Measurements from ENCODE around the gene BMERB1.
"Not testable (repeated sequence)": the region's sequence is repeated elsewhere in the genome, so short reads cannot be mapped to it uniquely, and the experiment has no call there.

BMERB1 gene

DNA sequence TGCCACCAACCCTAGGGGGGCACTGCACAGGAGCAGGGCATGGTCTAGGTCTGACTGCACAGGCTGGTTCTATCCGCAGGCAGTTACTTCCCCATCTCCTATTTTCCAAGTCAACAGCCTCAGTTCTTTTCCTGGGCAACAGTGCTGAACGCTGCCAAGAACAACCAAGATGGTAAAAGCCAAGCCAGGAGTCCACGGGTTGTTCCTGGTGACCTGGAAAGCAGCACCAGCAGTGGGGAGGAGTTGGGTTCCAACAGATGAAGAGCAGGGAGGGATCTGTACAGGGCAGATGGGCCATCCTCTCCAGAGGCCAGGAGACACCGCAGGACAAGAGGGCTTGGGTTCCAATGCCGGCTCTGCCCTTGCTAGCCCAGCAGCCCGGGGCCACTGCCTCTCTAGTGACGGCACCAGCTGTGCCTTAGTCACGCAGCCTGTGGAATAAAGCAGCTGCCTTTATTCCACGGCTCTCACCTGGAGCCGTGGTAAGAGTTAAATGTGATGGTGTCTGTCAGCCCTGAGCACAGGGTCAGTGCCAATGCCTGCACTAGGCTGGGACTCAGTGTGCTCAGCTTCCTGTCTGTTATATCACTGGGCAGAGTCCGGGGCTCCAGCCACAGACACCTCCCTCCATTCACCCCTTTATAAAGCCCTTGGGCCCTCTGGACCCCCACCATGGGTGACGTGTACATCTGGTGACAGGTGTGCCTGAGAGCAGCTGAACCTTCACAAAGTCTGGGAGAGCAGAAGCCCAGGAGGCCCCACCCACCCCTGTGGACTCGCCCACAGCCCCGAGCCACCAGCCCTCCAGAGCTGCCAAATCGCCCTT lies 163.6 kb downstream of the BMERB1 start:
- no peak for DNase-seq

DNA sequence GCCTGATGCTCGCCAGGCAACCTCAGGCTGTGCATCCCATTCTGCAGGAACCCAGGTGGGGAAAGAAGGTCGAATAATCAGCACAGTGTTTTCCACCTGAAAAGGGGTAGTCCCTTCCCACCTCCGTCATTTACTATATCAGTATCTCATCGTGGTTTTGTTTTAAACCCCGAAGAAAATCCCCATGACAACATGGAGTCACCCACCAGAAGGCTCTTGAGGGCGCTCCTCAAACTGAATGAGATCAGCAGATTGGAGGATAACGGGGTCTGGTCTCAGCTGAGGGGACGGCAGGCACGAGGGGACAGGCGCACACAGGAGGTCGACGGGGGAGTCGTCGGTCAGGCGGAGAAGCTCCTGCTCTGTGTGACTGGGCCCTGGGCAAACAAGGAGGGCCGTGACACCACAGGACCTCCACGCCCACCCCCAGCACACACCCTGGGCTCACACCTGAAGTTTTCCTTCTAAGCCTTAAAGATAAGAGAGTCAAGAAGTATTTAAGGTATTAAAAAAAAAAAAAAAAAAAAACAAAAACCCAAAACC lies 164.3 kb downstream of the BMERB1 start:
- DNase-seq: no peak

DNA sequence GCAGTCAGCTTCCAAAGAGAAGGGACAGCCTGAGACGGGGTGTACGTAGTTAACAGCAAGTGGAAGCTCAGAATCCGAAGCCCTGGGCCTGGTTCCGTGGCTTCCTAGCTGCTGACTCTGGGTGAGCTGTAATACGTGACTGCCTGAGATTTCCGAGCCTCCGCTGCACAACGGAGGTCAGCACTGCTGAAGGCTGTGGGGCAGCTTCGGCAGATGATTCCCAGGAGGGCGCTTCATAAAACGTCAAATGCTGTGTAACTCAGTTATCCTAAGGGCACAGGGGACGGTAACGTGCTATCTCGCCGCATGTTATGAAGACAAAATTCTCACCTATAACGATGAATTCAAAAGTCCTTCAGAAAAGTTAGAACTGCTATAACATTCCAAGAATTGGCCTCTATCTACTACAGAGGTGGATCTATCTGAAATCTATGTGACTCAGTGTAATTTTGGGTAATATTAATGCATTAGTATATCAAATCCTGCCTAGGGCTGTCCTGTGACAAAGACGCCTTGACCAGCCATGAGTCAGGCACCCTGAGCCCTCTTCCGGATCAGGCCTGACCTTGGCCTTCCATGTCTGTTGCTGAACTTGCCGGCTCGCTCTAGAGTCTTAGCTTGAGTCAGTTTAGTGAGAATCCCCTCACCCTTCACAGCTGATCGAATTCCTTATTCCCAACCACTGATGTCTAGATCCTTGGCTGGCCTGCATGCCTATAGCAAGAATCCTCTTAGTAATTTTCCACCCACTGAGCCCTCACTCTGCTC lies 165.1 kb downstream of the BMERB1 start:
- DNase-seq: no peak

DNA sequence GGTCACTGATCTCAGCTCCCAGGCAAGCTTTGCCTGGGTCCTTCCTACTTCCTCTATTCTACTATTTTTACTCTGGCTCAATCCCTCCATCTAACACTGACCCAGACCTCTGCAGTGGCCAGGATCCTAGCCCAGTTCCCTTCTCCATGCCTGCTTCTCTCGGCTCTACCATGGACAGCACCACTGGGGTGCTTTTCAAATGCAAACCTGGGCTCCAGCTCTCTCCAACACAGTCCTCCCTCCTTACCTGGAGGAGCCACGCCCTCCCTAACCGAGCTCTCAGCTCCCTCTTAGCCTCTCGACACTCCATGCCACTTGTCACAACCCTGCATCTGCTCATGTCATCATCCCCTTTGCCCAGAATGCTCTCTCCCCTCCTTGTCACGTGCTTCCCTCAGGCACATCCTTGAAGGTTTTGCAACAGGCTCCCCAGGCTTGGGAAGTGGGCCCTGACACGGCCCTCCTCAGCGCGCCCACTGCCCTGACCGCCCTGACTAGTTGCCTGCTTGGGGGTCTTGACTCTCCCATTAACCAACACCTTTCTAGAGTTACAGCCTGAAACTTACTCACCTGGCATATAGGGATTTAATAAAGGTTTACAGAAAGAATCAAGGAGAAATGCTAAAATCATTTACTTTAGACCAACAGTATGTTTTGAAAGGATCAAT lies 167.0 kb downstream of the BMERB1 start:
- DNase-seq: no peak

DNA sequence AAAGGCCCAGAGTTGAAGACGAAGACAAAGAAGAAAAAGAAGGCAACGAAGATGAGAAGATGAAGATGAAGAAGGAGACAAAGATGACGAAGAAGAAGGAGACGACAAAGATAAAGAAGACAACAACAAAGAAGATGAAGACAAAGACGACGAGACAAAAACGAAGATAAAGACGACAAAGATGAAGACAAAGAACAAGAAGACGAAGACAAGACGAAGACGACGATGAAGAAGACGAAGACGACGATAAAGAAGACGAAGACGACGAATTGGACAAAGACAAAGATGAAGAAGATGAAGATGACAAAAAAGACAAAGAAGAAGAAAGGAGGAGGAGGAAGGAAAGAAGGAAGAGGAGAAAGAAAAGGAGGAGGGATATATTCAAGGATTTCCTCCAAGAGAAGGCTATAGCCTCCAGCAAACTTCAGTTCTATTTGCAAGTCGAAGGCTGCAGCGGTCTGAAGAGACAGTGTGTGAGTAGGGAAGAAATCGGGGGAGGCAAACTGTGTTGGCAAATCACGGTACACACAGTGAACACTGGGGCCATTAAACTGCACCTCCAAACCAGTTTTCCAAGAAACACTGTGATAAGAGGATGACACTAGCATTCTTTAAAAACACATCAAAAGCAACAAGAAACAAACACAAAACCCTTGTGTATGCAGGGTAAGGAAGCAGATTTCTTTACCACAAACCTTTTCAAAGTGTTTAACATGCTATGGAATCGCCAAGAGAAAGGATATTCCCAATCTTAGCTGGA lies 168.1 kb downstream of the BMERB1 start:
- DNase-seq: no peak

DNA sequence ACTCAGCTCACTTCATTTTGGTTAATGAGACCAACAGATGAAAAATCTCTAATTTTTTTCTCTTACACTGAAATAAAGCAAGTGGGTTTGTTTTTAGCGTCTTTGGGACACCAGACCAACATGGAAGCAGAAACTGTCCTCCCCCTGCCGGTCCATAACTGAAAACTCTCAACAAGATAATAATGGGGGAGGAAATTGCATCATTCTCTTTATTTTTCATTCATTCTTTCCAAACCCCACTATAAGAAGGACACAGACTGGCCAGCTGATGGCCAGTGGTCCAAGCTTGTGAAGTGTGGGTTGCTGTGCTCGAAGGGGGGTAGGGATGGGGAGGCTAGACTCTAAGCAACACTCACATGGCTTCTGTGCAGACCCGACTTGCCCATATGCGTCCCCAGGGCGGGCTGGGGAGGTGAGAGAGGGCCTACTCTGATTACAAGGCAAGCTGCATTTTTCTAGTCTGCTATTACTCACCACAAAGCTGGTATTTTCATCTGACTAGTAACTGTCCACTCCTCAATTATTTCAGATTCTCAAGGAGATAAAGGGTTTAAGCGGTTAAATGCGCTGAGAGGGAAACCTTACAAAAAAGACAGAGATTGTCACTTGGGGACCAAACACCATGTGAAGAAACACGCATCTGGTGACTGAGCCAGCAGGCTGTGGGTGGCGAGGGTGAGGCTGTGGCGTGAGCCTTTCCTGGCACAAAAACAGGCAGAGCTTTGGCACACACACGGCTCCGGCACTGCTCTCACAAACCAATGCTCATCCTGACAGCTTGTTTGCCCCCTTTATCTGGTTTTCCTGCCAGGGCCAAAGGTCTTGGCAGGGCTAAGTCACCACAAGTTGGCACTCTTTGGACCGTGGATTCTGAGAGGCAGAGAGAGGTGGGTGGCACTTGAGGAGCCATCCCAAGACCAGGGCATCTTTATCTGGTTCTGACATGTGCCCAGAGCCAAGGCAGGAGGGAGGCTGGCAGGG lies 170.4 kb downstream of the BMERB1 start:
- DNase-seq: no peak

DNA sequence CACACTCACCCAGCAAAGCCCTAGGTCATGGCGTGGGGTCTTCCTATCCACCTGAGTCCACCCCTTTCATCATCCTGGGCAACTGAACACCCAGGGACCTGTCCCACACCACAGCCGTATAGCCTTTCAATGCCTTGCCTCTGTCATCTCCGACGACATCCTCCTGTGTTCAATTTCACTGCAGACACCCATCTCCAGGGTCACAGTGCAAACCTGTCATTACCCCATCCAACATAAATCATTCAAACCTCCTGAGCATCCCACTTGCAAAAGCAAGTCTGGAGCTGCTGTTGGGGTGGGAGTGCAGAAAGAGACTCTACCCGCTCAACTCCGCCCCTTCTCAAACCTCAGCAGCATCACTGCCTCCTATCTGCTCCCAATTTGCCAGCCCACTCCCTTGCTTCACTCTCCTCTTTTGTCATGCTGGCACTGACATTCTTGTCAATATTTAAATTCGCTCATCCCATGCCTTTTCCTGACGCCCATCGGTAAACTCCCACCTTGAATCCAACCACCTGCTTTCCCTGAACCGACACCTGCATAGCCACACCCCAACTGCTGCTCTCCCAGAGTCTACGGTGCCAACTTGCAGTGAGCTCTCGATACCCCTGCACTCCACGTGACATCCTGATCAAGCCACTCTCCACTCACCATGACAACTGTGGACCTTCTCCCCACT lies 171.6 kb downstream of the BMERB1 start:
- no peak for DNase-seq

DNA sequence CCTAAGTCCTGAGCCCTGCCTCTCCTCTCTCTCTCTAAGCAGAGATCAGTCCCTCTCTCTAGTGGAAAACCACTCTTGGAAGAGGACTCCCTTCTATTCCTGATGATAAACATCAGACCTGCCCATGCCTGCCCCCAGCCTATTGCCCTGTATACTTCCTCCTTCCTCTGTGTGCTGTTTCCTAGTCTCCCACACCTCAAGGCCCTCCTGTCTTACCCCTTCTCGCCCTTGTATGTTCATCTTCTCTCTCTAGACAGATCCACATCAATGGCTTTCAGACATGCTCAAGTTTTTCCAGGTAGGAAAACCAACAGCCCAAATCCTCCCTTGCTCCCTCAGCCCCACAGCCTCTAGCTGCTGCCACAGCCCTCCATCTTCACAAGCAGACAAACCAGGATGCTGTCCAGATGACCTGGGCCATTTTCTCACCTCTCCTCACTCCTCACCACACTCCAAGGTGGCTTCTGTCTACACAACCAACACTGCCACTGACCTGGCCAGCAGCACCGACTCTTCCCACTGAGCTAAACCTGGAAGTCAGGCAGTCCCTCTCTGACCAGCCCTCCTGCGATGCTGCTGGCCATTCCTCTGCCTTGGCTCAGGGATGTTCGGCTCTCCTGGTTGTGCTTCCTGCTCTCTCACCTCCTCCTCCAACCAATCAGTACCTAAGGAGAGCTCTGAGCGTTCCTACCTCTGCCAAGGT lies 172.3 kb downstream of the BMERB1 start:
- no peak for DNase-seq

DNA sequence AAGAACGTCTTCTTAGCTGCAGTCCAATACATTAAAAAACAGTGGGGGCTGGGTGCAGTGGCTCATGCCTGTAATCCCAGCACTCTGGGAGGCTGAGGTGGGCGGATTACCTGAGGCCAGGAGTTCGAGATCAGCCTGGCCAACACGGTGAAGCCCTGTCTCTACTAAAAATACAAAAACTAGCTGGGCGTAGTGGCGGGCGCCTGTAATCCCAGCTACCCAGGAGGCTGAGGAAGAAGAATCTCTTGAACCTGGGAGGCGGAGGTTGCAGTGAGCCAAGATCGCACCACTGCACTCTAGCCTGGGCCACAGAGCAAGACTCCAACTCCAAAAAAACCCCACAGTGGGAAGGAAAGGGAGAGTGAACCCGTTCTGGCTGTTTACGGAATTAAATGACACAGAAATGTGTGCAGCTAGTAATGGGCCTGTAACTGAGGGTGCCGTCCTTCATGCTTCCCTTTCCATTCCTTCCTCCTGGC lies 172.9 kb downstream of the BMERB1 start:
- DNase-seq: not testable (repeated sequence)

DNA sequence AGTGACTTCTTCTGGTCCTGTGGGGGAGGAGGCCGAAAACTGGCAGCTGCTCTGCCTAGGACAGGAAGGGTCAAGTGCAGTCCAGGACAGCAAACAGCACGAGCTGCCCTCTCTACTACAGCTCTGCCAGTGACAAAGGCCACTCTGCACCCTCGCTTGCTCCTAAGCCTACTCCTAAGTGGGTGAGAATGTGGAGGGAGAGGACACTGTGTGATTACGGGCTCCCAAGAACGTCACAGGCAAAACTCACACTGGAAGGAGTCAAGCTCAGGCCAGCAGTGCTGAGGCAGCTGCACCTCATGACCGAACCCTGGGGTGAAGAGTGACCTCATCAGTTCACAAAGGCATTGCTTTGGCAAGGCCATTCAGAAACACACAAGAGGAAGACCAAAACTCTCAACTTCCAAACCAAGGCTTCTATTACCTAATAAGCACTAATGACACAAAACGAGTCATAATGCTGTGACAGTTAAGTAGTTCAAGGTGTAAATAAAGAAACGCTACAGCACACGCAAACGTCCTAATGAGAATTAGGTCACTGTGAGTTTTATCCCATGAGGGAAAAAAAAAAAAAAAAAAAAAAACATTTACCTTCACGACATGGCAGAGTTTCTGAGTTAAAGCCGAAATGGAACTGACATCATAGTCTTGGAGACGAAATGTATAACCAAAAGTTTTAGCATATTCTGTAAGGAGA lies 173.5 kb downstream of the BMERB1 start:
- DNase-seq: no peak

DNA sequence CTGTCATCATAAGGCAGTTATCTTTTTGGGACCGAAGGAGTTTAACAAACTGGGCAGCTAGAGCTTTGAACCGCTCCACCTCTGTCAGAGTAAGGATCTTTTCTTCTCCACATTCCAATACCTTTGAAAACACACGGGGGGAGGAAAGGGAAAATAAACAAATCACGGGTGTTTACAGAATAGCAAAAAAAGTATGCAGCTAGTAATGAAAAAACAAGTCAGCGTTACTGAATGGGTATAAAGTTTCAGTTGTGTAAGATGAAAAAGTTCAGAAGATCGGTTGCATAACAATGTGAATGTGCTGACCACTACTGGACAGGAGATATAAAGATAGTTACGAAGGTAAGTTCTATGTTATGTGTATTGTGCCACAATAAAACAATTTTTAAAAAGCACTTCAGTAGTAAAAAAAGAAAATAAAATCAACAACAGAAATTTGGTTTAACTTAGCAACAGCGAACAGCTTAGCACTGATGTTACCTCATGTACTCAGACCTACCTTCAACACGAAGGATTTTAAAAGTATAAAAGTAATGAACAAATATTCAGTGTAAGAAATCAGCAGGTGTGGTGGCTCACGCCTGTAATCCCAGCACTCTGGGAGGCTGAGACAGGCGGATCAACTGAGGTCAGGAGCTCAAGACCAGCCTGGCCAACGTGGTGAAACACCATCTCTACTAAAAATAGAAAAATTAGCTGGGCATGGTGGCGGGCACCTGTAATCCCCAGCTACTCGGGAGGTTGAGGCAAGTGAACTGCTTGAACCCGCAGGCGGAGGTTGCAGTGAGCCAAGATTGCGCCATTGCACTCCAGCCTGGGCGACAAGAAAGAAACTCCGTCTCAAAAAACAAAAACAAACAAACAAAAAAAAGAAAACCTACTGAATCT lies 174.3 kb downstream of the BMERB1 start:
- DNase-seq: no peak

DNA sequence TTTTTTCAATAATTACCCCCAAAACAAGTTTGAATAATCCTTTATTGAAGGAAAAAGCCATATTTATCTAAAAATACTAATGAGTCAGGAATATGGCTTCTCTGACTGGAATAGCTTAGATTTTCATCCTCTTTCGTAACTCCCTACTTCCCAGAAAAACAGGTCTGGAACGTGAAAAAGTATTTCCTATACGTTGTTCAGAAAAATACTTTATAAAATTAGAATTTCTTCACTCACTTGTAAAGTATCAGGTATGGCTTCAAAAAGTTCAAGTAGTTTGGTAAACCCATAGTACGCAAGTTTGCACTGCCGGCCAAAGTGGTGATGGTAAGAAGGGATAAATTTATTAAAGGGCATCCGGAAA lies 174.9 kb downstream of the BMERB1 start:
- DNase-seq: no peak

DNA sequence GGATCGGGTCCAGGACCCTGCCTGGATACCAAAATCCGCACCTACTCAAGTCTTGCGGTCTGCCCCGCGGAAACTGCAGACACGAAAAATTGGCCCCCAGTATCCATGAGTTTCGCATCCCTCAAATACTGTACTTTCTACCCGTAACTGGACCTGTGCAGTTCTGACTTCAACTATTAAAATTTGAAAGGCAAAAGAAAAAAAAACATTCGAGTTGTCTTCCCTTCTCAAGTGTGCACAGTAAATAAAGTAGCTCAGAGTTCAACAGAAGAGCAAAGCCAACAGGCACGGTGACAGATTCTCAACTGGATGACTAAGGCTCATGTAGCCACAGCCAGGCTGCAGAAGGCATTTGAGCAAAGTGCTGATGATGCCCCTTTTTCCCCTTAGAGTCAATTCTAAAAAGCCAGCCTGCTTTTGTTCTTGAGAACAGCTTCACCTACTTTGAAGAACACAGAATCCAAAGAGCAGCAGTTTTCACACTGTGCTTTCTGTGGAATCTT lies 176.0 kb downstream of the BMERB1 start:
- DNase-seq: no peak

DNA sequence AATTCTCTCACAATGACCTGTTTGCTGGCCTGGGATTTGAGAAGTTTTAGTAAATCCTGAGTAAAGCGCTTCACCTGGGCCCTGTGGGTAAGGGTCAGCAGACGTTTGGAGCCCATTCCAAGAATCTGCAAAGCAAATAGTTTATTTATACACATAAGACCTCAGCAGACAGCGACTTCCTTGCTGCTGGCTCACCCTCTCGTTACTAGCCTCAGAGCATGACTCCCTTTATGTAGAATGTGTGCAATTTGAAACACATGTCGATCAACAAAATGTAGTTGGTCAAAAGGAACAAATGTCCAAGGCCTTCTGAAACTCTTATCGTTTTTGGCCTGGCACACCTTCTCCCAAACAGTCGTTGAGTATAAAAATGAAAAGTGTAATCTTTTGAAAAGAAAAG lies 177.2 kb downstream of the BMERB1 start:
- no peak for DNase-seq

DNA sequence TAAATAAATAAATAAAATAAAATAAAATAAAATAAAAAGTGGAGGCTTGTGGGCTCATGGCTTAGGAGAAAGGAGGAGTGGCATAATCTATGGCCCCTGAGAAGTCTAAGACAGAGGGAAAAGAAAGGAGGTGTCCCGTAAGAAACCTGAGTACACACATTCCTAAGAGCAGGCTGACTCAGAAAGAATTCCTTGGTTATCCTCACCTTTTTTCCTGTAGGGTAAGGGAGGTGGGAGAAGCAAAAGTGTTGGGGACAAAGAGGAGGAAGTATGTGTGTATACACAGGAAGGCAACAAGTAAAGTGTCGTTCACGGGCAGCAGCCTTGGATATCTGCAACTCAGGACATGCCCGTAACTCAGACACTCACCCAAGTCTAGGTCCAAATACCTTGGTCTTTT lies 179.3 kb downstream of the BMERB1 start:
- DNase-seq: no peak

DNA sequence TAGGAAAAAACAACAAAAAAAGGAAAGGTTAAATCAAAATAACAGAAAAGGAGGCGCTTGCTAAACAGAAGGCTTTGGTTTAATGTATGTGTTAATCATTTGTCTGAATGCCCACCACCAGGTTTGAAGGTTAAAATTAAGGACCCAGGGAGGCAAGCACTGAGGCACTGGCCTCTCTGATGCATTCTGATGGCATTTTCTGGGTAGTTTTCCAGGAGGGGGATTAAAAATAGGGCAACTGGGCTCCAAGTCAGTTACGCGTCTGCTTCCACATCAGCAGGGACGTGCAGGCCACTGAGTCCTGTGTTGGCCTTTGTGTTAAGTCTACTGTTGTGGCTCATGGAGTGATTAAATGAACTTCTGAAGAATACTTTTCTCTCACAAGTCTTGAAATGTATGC lies 181.6 kb downstream of the BMERB1 start:
- no peak for DNase-seq

DNA sequence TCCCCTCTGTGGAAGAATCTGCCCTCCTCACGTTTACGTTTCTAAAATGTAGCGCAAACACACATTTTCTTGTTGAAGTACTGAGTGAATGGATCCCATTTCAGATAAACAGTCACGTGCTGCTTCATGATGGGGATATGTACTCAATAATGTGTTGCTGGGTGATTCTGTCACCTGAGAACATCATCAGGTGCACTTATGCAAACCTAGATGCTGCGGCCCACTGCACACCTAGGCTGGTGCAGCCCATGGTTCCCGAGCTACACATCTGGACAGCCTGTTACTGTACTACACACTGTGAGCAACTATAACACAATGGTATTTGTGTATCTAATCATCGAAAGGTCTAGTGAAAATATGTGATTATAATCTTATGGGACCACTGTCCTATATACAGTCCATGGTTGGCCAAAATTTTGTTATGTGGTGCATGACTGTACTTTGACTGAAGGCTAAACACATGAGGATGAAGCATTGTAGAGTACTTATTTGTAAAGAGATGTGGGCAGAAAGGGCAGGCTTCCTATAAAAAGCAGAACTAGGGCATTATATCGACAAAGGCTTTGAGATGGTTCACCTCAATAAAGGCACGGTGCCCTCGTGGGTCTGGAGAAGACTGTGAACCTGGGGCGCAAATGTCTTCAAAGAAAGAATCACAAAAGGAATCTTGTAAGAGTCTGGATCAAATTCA lies 182.2 kb downstream of the BMERB1 start:
- DNase-seq: no peak

DNA sequence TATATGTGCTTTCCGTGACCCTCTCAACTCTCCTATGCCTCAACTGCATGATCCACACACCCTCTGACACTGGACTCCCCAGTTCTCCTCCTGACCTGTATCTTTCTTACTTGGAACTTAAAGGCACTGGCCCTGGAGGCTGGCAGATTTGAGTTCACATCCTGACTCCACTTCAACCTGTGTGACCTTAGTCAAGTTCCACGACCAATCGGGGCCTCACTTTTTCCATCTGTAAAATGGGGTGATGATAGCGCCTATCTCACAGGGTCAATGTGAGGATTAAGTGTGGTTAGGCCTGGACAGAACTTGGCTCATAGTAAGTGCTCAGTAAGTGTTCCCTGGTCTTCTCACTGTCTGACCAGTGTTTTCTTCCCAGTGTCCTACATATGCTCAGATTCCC lies 183.5 kb downstream of the BMERB1 start:
- no peak for DNase-seq

Data from activated CD4-positive, alpha-beta T cell treated with anti-CD3 and anti-CD28 coated beads, Interleukin-2, amount 50 U/mL, for 1 hour (primary cell).